HCT116 (cell line): ENCODE data around the gene SOX6.

Experiments used
- EGR1 ChIP-seq: IDR thresholded peaks from 2 replicates; pipeline ENCODE4 v1.6.1; 2012; ENCODE audit warnings: low read depth
- EZH2 ChIP-seq: fragments of 200-600 bp; sonication (generic); IDR thresholded peaks from 2 replicates; pipeline ENCODE4 v1.6.1; 2017; ENCODE audit warnings: antibody characterized with exemption, mixed run types
- JUND ChIP-seq: IDR thresholded peaks from 2 replicates; pipeline ENCODE4 v1.6.1; 2012
- MAX ChIP-seq: IDR thresholded peaks from 2 replicates; pipeline ENCODE4 v1.6.1; 2012
- POLR2A ChIP-seq: IDR thresholded peaks from 2 replicates; pipeline ENCODE4 v1.7.0; 2011; ENCODE audit warnings: borderline replicate concordance; ENCODE audit not compliant: insufficient read depth, insufficient read length; ENCODE audit errors: extremely low read depth
- POLR2AphosphoS5 ChIP-seq: IDR thresholded peaks from 2 replicates; pipeline ENCODE4 v1.6.1; 2011; ENCODE audit warnings: mild to moderate bottlenecking, low read depth, low read length, moderate library complexity
- REST ChIP-seq: IDR thresholded peaks from 2 replicates; pipeline ENCODE4 v1.6.1; 2012; ENCODE audit warnings: low read depth
- SP1 ChIP-seq: IDR thresholded peaks from 2 replicates; pipeline ENCODE4 v1.6.1; 2012; ENCODE audit warnings: low read depth
- TF ChIP-seq, protein P1 (sequence below), 3 experiments: fragments of 200-600 bp in 1 of 3; sonication (generic) in 1 of 3; IDR thresholded peaks in 2 of 3; conservative IDR thresholded peaks in 1 of 3; 2 replicates each; pipeline ENCODE4 v1.5.1; 2012 to 2017; ENCODE audit warnings: low read depth in 2 of 3, low read length in 2 of 3, antibody characterized with exemption in 1 of 3, borderline replicate concordance in 1 of 3, control low read depth in 1 of 3, mild to moderate bottlenecking in 1 of 3, mixed read lengths in 1 of 3, mixed run types in 1 of 3, moderate library complexity in 1 of 3; ENCODE audit not compliant: insufficient read depth in 1 of 3

- TF ChIP-seq POLR2AphosphoS5 (no peak), POLR2A (no peak), MAX (no peak), EZH2 (no peak), SP1 (no peak), REST (no peak), JUND (no peak), EGR1 (no peak)
- TF ChIP-seq, protein P1, sequence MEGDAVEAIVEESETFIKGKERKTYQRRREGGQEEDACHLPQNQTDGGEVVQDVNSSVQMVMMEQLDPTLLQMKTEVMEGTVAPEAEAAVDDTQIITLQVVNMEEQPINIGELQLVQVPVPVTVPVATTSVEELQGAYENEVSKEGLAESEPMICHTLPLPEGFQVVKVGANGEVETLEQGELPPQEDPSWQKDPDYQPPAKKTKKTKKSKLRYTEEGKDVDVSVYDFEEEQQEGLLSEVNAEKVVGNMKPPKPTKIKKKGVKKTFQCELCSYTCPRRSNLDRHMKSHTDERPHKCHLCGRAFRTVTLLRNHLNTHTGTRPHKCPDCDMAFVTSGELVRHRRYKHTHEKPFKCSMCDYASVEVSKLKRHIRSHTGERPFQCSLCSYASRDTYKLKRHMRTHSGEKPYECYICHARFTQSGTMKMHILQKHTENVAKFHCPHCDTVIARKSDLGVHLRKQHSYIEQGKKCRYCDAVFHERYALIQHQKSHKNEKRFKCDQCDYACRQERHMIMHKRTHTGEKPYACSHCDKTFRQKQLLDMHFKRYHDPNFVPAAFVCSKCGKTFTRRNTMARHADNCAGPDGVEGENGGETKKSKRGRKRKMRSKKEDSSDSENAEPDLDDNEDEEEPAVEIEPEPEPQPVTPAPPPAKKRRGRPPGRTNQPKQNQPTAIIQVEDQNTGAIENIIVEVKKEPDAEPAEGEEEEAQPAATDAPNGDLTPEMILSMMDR (IDR thresholded peaks at IDR 0.05 in 2 of 3, conservative IDR thresholded peaks at IDR 0.05 in 1 of 3; ENCODE audit: borderline replicate concordance in 1 of 3, insufficient read depth in 1 of 3, low read depth in 2 of 3, low read length in 2 of 3) = no peak
Measured at GRCh38 chr11:16018931-16019330, 337.4 kb downstream of the SOX6 start.
